Suprapubic skin (tissue), 3 donors: ENCODE measurements around the gene SEMA3A.

Experiments
- CTCF ChIP-seq, 2 donors: fragments of 200-600 bp in 1 of 2; fragments of 450-650 bp in 1 of 2; sonication (generic) in 1 of 2; IDR thresholded peaks; one replicate each; pipeline ENCODE4 v1.5.1; 2016 to 2019; ENCODE audit warnings: antibody characterized with exemption in 2 of 2, mild to moderate bottlenecking in 1 of 2, moderate library complexity in 1 of 2
- POLR2A ChIP-seq, 2 donors: fragments of 450-650 bp; IDR thresholded peaks; one replicate each; pipeline ENCODE4 v1.6.1; 2017; ENCODE audit warnings: antibody characterized with exemption in 2 of 2, mild to moderate bottlenecking in 2 of 2, moderate library complexity in 2 of 2

- TF ChIP-seq CTCF (IDR thresholded peaks at IDR 0.05) (peak; percentile 36 to 82), POLR2A (IDR thresholded peaks at IDR 0.05) (no peak)
Measured at GRCh38 chr7:83936056-83936708, 258.4 kb downstream of the SEMA3A start.
